HG03139 (cell line): ENCODE results near the gene NHERF1.

Source experiments
- ATAC-seq: cut with Tn5 transposase; IDR thresholded peaks from one replicate; pipeline ENCODE4 v1.9.1; 2021; ENCODE audit not compliant: unreplicated experiment

NHERF1 gene

DNA sequence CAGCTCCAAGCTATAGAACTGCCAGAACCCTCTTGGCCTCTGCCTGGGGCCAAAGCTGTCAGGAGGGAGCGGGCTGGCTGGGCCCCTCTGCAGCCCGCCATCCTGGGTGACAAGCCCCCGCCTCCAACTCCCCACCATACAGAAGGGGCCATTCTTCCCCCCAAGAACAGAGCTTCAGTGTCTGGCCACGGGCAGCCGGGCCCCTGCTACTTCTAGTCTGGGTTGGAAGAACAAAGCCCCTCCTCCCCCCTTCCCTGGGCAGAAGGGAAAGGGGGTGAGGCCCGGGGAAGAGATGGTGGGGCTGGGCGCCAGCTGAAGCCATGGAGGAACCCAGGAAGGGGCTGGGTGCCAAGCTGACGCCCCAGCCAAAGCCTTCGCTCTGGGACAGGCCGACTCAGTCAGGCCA is 18.7 kb downstream of the NHERF1 start:
- ATAC-seq, result no peak

DNA sequence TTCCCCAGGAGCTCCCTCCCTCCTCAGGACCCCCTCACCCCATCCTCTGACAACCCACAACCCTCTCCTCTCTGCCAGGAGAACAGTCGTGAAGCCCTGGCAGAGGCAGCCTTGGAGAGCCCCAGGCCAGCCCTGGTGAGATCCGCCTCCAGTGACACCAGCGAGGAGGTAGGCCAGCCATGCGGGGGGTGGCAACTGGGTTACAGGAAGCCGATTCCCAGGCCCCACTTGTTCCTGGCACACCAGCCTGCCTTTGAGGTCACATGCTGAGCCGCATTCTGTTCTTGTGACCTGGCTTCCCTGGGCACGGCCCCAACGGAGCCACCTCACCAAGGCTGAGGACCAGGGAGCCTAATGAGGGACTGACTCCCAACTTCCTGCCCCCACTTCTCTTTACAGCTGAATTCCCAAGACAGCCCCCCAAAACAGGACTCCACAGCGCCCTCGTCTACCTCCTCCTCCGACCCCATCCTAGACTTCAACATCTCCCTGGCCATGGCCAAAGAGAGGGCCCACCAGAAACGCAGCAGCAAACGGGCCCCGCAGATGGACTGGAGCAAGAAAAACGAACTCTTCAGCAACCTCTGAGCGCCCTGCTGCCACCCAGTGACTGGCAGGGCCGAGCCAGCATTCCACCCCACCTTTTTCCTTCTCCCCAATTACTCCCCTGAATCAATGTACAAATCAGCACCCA is 19.8 kb downstream of the NHERF1 start:
- ATAC-seq, result no peak

DNA sequence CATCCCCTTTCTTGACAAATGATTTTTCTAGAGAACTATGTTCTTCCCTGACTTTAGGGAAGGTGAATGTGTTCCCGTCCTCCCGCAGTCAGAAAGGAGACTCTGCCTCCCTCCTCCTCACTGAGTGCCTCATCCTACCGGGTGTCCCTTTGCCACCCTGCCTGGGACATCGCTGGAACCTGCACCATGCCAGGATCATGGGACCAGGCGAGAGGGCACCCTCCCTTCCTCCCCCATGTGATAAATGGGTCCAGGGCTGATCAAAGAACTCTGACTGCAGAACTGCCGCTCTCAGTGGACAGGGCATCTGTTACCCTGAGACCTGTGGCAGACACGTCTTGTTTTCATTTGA is 20.3 kb downstream of the NHERF1 start:
- ATAC-seq, result no peak

DNA sequence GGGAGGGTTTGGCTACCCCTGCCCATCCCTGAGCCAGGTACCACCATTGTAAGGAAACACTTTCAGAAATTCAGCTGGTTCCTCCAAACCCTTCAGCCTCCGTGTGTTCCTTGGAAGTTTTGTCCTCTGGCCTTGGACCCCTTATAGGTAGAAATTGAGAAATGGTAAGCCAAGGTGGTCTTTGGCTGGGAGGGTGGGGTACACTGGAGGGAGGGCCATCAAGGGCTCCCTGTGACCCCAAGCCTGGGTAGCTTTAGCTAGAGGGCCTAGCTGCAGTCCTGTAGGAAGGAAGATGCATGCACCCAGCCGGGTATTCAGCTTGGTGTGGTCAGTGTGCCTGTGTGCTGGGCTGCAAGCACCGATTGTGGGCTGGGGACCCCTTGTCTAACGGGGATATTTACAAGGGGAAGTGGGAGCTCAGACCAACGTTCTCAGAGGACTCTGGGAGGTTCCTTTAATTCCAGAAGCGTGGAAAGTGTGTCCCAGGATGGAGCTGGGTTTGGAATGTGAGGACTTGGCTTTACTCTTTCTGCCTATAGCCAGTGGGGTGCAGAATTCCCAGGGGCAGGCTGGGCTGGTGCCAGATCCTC is 20.9 kb downstream of the NHERF1 start:
- ATAC-seq, result no peak

DNA sequence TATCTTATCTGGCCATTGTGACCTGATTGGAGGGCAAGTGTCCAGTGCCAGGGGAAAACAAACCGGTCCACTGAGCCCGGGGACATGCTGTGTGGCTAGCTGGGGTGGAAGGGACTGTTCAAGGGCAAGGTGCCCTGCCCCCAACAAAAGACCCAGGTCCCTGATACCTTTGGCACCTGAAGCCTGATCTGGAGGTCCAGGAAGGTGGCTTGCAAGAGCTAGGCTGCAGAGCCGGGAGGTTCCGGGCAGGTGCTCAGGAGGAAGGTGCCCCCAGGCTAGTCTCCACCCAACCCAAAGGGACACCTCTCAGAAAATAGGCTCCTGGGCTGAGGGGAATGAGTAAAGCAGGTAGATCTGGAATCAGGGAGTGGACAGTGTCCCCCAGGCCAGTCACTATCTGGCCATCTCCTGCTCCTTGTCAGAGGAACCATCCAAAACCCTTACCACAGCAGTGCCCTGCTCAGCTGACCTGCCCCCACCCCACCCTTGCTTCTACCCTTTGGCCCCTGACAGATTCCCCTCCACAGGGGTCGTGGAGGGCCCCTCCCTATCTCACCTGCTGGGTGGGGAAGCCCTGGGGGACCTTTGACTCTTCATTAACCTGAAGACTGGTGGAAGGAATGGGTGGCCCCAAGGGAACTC is 21.5 kb downstream of the NHERF1 start:
- no peak for ATAC-seq

DNA sequence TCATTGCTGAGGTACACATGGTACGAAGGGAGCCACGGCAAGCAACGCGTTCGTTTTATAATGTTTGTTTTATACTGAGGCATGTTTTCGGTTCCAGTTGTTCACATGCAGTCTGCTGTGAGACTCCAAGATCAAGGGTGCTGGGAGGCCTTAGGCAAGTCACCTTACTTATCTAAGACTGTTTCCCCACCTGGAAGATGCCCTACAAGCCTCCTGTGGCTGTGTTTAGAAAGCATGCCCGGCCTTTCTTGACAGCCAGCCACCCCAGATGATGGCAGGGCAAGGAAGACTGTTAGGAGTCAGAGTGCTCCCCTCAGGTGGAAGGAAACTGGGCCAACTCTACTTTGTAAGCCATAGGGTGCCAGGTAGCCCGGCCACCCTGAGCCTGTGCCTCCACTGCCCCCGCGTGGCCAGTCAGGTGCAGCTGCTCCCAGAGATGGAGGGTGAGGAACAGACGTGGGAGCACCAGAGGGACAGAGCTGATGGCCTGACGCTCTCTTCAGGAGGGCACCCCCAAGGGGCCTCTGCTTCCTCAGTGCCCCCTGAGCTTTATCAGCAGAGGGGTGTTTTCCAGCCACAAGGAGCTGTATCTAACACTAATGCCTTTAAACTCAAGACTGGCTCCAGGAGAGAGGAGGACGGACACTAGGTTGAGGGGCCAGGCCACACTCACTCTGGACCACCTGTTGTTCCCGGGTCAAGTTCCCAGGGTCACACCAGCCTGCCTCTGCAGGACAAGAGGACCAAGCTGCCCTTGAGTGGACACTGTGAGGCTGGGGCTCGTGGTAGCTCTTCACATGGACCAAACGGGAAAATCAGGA is 22.3 kb downstream of the NHERF1 start:
- no peak for ATAC-seq

DNA sequence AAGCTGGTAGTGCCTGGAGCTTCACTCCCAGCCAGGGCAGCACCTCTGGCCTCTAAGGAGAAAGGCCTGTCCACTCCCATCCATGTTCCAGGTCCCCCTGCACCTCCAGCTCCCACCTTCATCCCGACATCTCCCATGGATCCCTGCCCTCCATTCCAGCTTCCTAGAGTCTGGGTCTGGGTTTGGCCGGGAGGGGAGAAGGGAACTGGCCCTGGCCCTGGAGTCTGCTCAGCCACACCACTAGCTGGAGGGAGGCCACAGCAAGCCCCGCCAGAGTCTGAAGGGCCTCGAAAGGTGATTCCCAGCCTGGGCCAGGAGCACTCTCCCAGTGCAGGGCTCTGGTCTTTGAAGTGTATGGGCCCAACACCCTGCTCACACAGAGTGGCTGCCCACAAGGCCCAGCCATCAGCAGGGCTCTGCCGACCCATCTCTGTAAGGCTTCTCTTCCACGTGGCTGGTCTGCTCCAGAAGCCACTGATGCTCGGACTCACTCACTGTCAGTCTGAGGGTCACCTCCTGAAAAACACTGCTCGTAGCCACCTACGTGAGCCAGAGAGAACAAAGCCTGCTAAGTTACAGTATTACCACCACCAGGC is 23.0 kb downstream of the NHERF1 start:
- no peak for ATAC-seq

DNA sequence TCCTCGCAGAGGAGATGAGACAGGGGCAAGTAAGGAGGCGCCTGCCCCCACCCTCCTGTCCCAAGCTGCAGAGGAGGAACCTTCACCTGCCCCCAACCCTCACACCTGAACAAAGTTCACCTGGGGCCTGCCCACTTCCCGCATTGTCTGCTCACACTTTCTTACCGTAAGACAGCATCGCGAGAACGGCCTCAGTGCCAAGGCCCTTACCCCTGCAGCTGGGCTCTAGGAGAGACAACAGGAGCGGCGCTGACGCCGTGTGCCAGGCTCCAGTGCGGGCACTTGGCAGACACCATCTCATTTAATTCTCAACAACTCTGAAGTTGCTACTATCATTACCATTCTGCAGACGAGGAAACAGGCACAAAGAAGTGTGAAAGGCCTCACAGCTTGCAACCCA is 23.6 kb downstream of the NHERF1 start:
- no peak for ATAC-seq

DNA sequence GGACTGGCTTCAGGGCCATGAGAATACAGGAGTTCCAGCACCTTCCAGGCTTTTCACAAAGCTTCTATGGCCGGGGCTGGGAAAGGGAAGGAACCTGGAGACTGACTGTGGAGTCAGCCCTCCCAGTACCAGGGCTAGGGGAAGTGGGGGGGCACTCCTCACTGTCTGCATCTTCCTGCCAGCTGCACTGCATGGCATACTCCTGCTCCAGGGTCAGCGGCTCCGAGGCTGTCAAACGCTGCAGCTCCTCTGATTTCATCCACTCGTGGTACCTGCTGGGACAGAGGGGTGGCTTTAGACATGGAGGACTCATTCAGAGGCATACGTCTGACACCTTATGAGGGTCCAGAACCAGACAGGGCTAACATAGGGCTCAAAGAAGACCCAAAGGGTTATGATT is 25.0 kb downstream of the NHERF1 start:
- no peak for ATAC-seq

DNA sequence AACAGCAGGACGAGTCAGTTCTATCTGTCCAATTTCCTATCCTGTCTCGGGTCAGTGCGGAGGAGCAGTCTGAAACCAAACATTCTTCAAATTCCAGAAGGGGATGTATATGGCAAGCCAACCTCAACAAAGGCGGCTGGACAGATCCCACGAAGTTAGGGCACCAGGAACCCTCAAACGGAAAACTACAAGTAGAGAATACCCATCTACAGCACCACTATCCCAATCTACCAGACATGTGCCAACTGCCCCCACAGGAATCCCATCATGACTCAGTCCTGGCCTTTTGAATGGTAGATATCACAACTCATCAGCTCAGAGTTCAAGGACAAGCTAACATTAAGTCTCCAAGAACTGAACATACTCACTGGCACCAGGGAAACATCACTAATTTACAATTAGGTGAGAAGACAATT is 25.5 kb downstream of the NHERF1 start:
- ATAC-seq, result no peak

DNA sequence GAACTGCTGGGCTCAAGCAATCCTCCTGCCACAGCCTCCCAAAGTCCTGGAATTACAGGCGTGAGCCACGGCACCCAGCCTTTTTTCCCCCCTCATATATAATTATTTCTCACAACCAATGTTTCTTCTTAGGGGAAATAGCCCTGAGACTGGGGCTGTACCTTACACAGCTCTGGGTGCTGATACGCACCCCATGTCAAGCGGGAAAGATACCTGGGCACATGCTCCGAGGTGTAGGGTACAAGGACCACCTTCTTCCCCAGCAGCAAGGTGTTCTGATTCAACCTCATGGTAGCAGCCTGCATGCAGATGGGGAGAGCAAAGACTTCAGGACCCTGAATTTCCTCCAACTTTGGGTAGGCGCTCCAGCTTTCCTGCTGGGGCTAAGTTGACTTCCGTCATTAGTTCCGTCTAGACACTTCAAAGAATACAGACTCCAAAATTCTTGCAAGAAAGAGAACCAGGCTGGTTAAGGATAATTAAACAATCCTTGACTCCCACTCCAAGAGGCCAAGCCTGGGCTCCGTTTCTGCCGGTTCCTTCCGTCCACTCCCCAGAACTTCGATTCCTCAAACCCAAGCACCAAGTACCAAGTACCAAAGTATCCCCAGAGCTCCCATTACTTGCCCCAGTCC is 27.1 kb downstream of the NHERF1 start:
- no peak for ATAC-seq

DNA sequence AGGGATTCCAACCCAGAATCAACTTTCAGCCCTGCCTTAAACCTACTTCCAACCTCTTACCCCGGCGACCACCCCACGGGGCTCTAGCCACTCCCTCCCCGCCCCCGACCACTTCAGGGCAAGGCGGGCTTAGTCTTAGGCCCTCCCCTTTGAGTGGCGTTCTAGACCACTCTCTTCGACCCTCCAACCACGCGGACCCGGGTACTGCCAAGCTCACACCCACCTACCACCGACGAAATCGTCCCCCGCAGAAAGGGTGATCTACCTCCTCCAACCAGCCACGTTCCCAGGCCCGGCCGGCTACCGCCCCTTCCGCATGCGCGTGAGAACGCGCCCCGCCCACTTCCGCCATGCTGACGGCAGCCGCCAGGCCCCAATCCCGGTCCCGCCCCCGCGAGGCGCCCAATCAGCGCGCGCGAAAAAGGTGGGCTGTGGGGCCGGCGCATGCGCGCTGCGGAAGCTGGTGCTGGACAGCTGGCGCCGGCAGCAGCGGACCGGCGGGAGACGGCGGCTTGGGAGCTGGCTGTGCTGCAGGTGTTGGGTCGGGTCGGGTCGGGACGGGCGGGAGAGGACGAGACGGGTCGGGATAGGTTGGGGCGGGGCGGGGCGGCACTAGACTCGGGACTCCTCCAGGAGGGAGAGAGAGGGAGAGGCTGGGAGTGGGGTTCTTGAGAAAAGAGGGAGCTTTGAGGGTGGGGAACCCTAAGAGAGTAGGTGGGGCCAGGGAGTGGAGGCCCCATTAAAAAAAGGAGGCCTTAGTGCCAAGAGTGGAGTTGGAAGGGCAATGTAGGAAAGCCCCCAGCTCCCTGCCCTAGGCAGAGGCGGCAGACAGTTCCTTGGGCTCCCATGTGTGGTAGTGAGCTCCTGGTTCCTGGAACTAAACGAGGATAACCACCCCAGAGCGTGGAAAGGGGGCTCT is 27.9 kb downstream of the NHERF1 start, which contains the start of gene NAT9:
NAT9 (minus strand) TSS at position 302 of the 919 bp plus-strand sequence. CDS start 647 bp downstream, outside the sequence.
- ATAC-seq, result peak; percentile 64

DNA sequence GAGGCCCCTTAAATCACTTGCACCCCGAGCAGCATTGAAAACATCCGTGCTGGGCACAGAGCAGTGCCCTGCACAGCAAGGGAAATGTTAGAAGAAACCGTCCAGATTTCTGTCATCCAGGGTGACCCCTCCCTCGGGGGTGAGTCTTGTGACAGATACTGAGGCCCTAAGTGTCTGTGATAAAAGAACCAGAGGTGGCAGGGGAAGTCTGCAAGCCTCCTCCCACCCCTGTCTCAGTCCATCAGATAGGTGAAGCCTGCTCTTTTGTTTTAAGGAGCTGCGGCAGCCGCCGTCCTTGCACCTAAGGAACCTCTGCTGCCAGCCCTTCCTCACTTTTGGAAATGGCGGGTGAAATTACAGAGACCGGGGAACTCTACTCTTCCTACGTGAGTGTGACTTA is 28.6 kb downstream of the NHERF1 start:
- no peak for ATAC-seq

DNA sequence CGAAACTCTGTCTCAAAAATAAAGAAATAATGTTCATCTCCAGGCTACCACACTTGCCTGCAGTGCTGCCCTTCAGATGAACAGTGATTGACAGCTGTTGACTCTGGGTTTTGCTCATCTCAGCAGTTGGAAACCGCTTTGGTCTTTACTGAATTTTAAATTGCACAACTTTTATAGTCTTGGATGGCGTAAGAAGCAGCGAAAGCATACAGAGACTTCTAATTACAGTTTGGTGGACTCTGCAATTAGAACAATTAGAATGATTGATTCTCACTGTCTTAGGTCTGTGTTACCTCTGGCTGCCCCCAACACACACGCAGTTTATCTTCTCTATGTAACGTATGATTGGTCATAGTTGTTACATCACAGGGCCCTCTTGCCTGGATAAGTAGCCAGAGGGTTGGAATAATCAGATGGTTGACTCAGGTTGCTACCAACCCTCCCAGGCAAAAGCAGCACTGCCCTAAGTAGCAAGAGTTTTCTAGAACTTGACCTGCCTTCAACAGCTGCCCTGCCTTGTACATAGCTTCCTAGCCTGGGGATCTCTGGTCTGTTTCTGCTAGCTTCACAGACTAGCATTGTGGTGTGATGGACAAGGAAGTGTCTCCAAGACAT is 29.6 kb downstream of the NHERF1 start:
- ATAC-seq, result no peak

DNA sequence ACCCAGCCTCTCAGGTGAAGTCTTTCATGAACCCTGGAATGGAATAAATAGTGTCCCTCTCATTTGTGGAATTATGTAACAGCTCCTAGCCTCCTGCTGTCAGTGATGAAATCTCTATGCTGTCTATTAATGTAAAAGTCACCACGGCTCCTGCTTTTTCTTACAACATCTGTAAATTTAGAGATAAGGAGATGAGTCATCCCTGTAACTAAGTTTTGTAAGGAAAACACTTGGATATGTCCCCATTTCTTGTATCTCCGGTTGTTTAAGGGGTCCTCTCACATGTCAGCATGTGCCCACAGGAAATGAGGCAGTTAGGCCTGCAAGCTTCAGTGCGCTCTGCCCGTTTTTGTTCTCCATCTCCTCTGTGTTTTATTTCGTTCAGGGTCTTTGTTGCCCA is 30.5 kb downstream of the NHERF1 start:
- ATAC-seq, result no peak

DNA sequence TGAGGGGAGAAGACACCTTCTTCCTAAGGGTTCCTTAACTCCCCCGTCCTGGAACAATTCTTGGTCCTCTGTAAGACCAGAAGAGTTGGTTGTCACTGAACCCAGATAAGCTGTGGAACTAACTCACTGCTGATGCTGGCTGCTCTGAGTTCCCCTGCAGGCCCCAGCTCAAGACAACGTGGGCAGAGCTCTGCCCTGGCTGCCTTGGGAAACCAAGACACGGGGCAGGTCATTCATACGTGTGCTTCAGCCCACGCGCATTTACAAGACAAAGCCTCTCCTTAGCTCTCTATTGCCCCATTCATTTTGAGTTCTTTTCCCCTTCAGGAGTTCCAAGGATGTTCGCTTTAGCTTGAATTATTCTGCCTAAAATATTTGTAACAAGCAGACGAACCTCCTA is 31.1 kb downstream of the NHERF1 start:
- ATAC-seq, result no peak

DNA sequence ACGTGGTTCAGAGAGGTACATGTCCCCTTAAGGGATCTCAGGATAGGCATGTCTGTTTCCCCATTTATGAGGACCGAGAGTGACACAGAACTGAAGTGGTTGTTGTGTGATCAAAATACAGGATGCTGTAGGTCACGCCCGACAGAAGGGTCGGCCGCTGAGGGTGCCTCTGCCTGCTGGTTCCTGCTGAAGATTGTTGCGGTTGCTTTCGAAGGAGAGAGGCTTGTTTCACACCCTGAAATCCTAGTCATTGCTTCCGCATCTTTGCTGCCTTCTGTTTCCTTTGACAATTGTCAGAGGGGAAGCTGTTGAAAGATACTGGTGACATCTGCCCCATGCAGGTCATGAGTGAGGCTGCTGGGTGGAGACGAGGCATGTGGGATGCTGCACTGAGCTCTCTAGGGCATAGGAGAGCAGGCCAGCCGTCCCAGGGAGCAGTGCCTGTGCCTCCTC is 31.5 kb downstream of the NHERF1 start:
- peak; percentile 38 for ATAC-seq

DNA sequence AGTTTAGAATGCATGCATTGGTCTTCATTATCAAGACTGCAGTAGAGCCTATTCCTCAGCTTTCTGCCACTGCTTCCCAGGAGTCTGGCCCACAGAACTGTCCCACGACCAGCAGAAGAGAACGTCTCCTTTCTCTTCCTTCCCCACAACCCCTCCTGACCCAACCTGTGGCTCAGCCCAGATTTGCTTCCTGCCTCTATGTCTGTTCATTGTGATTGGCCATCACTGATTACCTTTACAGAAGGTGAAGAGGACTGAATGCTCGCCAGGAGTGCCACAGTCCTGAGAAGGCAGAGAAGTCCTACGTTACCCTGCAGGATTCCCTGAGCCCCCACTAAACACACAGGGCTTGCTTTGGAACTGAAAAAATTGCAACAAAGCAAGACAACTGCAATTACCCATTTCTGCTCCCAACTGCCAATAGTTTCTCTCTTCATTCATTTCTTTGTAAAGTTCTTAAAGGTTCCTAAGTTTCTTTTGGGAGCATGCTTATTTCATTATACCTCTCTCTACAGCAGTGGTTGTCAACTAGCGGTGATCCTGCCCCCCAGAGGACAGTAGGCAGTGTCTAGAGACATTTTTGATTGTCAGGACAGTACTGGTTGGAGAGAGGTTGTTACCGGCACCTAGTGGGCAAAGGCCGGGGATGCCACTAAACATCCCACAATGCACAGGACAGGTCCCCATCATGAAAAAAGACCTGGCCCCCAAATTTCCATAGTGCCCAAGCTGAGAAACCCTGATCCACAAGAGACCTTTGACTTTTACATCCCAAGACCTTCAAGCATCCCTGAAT is 32.2 kb downstream of the NHERF1 start:
- ATAC-seq, result no peak
